Endodermal cell (in vitro differentiated cells): ENCODE measurements around the gene NEURL4. TPM values are rescaled to one million over a fixed set of nuclear protein-coding genes. Genes with fewer than 3 reads are reported as not detected.
A peak's percentile ranks its signal among the peaks of the same experiment; 100 is the strongest.

ENCODE experiments used
- DNase-seq: peaks from one replicate; pipeline ENCODE4 v3.0.0-alpha.2; 2017
- H3K27ac ChIP-seq: 2 replicates; pipeline ENCODE4 v1.5.1; 2013; ENCODE audit warnings: mild to moderate bottlenecking, low read depth, low read length, moderate library complexity
- H3K27me3 ChIP-seq: 2 replicates; pipeline ENCODE4 v1.6.1; 2013; ENCODE audit warnings: mild to moderate bottlenecking, low read length, moderate library complexity; ENCODE audit not compliant: insufficient read depth, control insufficient read depth, poor library complexity, severe bottlenecking
- H3K36me3 ChIP-seq: 2 replicates; pipeline ENCODE4 v1.7.0; 2013; ENCODE audit warnings: mild to moderate bottlenecking, low read length, moderate library complexity; ENCODE audit not compliant: control insufficient read depth, insufficient read depth
- H3K4me1 ChIP-seq: one replicate; pipeline ENCODE4 v1.7.0; 2013; ENCODE audit warnings: low read length; ENCODE audit not compliant: control insufficient read depth, insufficient read depth
- H3K4me3 ChIP-seq: 2 replicates; pipeline ENCODE4 v1.5.1; 2013; ENCODE audit warnings: mild to moderate bottlenecking, low read length, moderate library complexity
- H3K9ac ChIP-seq: 2 replicates; pipeline ENCODE4 v1.6.1; 2013; ENCODE audit warnings: mild to moderate bottlenecking, low read length, moderate library complexity; ENCODE audit not compliant: poor library complexity, severe bottlenecking; ENCODE audit errors: extremely low read depth
- H3K9me3 ChIP-seq: 2 replicates; pipeline ENCODE4 v1.6.1; 2013; ENCODE audit warnings: mild to moderate bottlenecking, low read length, moderate library complexity; ENCODE audit not compliant: control insufficient read depth
- H3K27ac Mint-ChIP-seq: 2 replicates; pipeline ENCODE4 v1.8.0; 2020; ENCODE audit warnings: mixed read lengths
- H3K27me3 Mint-ChIP-seq: 2 replicates; pipeline ENCODE4 v1.8.0; 2021; ENCODE audit warnings: mild to moderate bottlenecking, mixed read lengths; ENCODE audit not compliant: insufficient read depth
- H3K36me3 Mint-ChIP-seq: 2 replicates; pipeline ENCODE4 v1.8.0; 2020; ENCODE audit warnings: low read depth, mixed read lengths
- H3K4me1 Mint-ChIP-seq: 2 replicates; pipeline ENCODE4 v1.8.0; 2020; ENCODE audit warnings: mixed read lengths
- H3K4me3 Mint-ChIP-seq: 2 replicates; pipeline ENCODE4 v1.8.0; 2020; ENCODE audit warnings: mild to moderate bottlenecking, moderate library complexity, mixed read lengths
- H3K9me3 Mint-ChIP-seq: 2 replicates; pipeline ENCODE4 v1.8.0; 2020; ENCODE audit warnings: mild to moderate bottlenecking, mixed read lengths
- WGBS, 2 experiments: methylation state at CpG; one replicate each; pipeline versions ENCODE4 v1.1.5 to v1.1.7; 2013; ENCODE audit warnings: missing lambda C conversion rate in 2 of 2, mixed read lengths in 1 of 2; ENCODE audit not compliant: insufficient coverage in 1 of 2, insufficient read length in 1 of 2; 5-methylcytosine and 5-hydroxymethylcytosine counted together
- total RNA-seq, 2 donors: library from RNA; stranded (reverse); fragmentation: NEBNext Ultra II Directional in 1 of 2; extraction: Animal tissue kit (Norgen Biotek cat#: 25700) in 1 of 2; gene quantifications; 2 replicates in 1 of 2; 3 replicates in 1 of 2; pipeline ENCODE4 v1.2.1, GENCODE V29; 2021
- TF ChIP-seq, protein P1 (sequence below): fragments of 200-600 bp; sonication (generic); conservative IDR thresholded peaks from 2 replicates; pipeline ENCODE4 v1.5.0; 2021; ENCODE audit warnings: antibody characterized with exemption, mild to moderate bottlenecking

The NEURL4 gene
- total RNA-seq, 2 donors from 2014 or later: 51.3 to 52.7 TPM

GRCh38 chr17:7282752-7283321, 46.3 kb downstream of the NEURL4 start:
- Mint-ChIP-seq H3K4me3 (peak overlapping the region; percentile 60), H3K4me1 (peaks cover 6% of the 10 kb centered on the region), H3K27me3 (peaks cover 37% of the 10 kb centered on the region), H3K36me3 (no peaks in the 10 kb centered on the region), H3K9me3 (no peaks in the 10 kb centered on the region), H3K27ac (no peak overlapping the region)
- Histone ChIP-seq H3K4me1 (peaks cover 5% of the 10 kb centered on the region), H3K9me3 (no peaks in the 10 kb centered on the region), H3K36me3 (no peaks in the 10 kb centered on the region), H3K4me3 (peak overlapping the region; percentile 67), H3K9ac (no peak overlapping the region), H3K27me3 (peaks cover 16% of the 10 kb centered on the region), H3K27ac (no peak overlapping the region)
- WGBS, 2 experiments: 83 to 85% methylated on average over 4 to 6 of the region's 6 CpGs
- TF ChIP-seq, protein P1, sequence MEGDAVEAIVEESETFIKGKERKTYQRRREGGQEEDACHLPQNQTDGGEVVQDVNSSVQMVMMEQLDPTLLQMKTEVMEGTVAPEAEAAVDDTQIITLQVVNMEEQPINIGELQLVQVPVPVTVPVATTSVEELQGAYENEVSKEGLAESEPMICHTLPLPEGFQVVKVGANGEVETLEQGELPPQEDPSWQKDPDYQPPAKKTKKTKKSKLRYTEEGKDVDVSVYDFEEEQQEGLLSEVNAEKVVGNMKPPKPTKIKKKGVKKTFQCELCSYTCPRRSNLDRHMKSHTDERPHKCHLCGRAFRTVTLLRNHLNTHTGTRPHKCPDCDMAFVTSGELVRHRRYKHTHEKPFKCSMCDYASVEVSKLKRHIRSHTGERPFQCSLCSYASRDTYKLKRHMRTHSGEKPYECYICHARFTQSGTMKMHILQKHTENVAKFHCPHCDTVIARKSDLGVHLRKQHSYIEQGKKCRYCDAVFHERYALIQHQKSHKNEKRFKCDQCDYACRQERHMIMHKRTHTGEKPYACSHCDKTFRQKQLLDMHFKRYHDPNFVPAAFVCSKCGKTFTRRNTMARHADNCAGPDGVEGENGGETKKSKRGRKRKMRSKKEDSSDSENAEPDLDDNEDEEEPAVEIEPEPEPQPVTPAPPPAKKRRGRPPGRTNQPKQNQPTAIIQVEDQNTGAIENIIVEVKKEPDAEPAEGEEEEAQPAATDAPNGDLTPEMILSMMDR: no peak
- DNase-seq: no peak

- Mint-ChIP-seq H3K36me3 (no peaks in the 10 kb centered on the region), H3K27ac (no peak overlapping the region), H3K9me3 (no peaks in the 10 kb centered on the region), H3K27me3 (peaks cover 33% of the 10 kb centered on the region), H3K4me1 (peaks cover 6% of the 10 kb centered on the region), H3K4me3 (peak overlapping the region; percentile 60)
- H3K27me3 ChIP-seq: peaks cover 16% of the 10 kb centered on the region
- WGBS, 2 experiments: 4 to 7% methylated on average over 8 to 43 of the region's 43 CpGs
- H3K4me3 ChIP-seq: peak overlapping the region; percentile 67
- H3K36me3 ChIP-seq: no peaks in the 10 kb centered on the region
- no peak overlapping the region for H3K27ac ChIP-seq
- peaks cover 5% of the 10 kb centered on the region for H3K4me1 ChIP-seq
- no peaks in the 10 kb centered on the region for H3K9me3 ChIP-seq
- peak; percentile 82 for DNase-seq
- H3K9ac ChIP-seq: peak overlapping the region; percentile 30
- TF ChIP-seq, protein P1: no peak
Observed at GRCh38 chr17:7281953-7282751, 47.0 kb downstream of the NEURL4 start.

- Mint-ChIP-seq H3K4me1 (peaks cover 6% of the 10 kb centered on the region), H3K4me3 (peak within 1 kb of the TSS; percentile 60), H3K27ac (peak within 1 kb of the TSS; percentile 70), H3K9me3 (no peaks in the 10 kb centered on the region), H3K36me3 (no peaks in the 10 kb centered on the region), H3K27me3 (peaks cover 33% of the 10 kb centered on the region)
- Histone ChIP-seq H3K4me3 (peak within 1 kb of the TSS; percentile 67), H3K27me3 (peaks cover 16% of the 10 kb centered on the region), H3K9ac (peak within 1 kb of the TSS; percentile 30), H3K36me3 (no peaks in the 10 kb centered on the region), H3K9me3 (no peaks in the 10 kb centered on the region), H3K27ac (peak within 1 kb of the TSS; percentile 18), H3K4me1 (peaks cover 5% of the 10 kb centered on the region)
- TF ChIP-seq, protein P1: no peak
- WGBS, 2 experiments: 0 to 1% methylated on average over 29 to 71 of the region's 71 CpGs
- peak; percentile 100 for DNase-seq
Observed at GRCh38 chr17:7281074-7281952, 47.8 kb downstream of the NEURL4 start, which contains the start of gene SLC2A4. SLC2A4 (plus strand) TSS chr17:7281718; CDS start chr17:7281935, 217 bp downstream.
